ENCODE measurements around the gene HOXD12. TPM values are rescaled to one million over a fixed set of nuclear protein-coding genes. Genes with fewer than 3 reads are reported as not detected.

The HOXD12 gene
- total and polyA plus RNA-seq, 8 donors: not detected

GRCh38 chr2:176079285-176079830, 20.2 kb upstream of the HOXD12 start:
- intact Hi-C loops (cut with DNase I; ENCODE audit: low total_unique reads): no loop called here
- WGBS, 5 donors: 5 to 9% (median 7%) methylated on average over 30 of the region's 30 CpGs
- Histone ChIP-seq H3K4me3 (peak overlapping the region in 2 of 4 donors; percentile 33 to 34), H3K36me3 (no peaks in the 10 kb centered on the region), H3K27me3 (peaks cover 62 to 100% (median 99%) of the 10 kb centered on the region in 3 donors), H3K4me1 (peaks cover 0 to 45% (median 26%) of the 10 kb centered on the region in 4 donors), H3K9me3 (peaks cover 9 to 48% (median 30%) of the 10 kb centered on the region in 4 donors), H3K27ac (no peak overlapping the region)
- no peak for TF ChIP-seq EP300 (IDR thresholded peaks at IDR 0.05)
- TF ChIP-seq POLR2A (IDR thresholded peaks at IDR 0.05): no peak
- TF ChIP-seq, protein P1, sequence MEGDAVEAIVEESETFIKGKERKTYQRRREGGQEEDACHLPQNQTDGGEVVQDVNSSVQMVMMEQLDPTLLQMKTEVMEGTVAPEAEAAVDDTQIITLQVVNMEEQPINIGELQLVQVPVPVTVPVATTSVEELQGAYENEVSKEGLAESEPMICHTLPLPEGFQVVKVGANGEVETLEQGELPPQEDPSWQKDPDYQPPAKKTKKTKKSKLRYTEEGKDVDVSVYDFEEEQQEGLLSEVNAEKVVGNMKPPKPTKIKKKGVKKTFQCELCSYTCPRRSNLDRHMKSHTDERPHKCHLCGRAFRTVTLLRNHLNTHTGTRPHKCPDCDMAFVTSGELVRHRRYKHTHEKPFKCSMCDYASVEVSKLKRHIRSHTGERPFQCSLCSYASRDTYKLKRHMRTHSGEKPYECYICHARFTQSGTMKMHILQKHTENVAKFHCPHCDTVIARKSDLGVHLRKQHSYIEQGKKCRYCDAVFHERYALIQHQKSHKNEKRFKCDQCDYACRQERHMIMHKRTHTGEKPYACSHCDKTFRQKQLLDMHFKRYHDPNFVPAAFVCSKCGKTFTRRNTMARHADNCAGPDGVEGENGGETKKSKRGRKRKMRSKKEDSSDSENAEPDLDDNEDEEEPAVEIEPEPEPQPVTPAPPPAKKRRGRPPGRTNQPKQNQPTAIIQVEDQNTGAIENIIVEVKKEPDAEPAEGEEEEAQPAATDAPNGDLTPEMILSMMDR (IDR thresholded peaks at IDR 0.05): no peak
- TF ChIP-seq POLR2AphosphoS5 (IDR thresholded peaks at IDR 0.05): no peak
- no peak for DNase-seq

DNA sequence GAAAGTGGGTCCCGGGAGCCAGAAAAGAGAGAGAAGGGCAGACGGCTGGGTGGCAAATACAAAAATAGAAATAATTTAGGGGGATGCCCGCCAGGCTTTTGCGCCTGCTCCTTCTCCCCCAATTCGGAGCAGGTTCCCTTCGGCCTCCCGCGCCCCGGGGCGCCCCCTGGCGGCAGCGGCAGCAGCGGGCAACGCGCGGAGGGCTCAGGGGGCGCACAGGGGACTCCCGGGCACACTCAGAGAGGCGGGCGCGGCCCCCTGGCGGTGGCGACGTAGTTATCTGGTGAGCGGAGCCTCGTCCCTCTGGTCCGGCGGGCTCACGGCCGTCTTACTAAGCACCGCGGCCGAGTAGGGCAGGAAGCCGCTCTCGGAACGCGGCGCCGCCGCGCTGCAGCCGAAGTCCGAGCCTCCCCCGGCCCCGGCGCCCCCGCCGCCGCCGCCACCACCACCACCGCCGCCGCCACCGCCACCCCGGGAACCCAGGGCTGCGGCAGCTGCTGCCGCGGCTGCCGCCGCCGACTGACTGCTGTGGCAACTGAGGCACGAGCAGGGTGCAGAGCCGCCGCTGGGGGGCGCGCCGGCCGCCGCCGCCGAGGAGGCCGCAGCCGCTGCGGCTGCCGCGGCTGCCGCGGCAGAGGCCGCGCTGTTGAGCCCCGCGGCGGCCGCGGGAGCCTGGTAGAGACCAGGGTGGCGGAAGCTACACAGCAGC, 19.6 kb upstream of the HOXD12 start:
- Histone ChIP-seq H3K4me3 (peak overlapping the region; percentile 13 to 34 (median 26)), H3K27ac (no peak overlapping the region), H3K9me3 (peaks cover 9 to 55% (median 30%) of the 10 kb centered on the region in 4 donors), H3K27me3 (peaks cover 68 to 100% (median 99%) of the 10 kb centered on the region in 3 donors), H3K4me1 (peaks cover 0 to 51% (median 29%) of the 10 kb centered on the region in 4 donors), H3K36me3 (no peaks in the 10 kb centered on the region)
- 2 to 6% (median 5%) methylated on average over 35 to 77 of the region's 86 CpGs for WGBS, 5 donors
- TF ChIP-seq, protein P1 (IDR thresholded peaks at IDR 0.05): peak in 3 of 7 experiments; percentile 13 to 29 (median 27)
- no peak for TF ChIP-seq POLR2A (IDR thresholded peaks at IDR 0.05)
- intact Hi-C loops (cut with DNase I; ENCODE audit: low total_unique reads): no loop called here
- DNase-seq: peak in 1 of 2 donors; percentile 65

- TF ChIP-seq EP300 (IDR thresholded peaks at IDR 0.05) (no peak), POLR2AphosphoS5 (IDR thresholded peaks at IDR 0.05) (no peak), POLR2A (IDR thresholded peaks at IDR 0.05) (no peak)
- TF ChIP-seq, protein P1 (IDR thresholded peaks at IDR 0.05): no peak
- intact Hi-C loops (cut with DNase I; ENCODE audit: low total_unique reads): no loop called here
Observed at GRCh38 chr2:176080540-176081375, 18.8 kb upstream of the HOXD12 start.

DNA sequence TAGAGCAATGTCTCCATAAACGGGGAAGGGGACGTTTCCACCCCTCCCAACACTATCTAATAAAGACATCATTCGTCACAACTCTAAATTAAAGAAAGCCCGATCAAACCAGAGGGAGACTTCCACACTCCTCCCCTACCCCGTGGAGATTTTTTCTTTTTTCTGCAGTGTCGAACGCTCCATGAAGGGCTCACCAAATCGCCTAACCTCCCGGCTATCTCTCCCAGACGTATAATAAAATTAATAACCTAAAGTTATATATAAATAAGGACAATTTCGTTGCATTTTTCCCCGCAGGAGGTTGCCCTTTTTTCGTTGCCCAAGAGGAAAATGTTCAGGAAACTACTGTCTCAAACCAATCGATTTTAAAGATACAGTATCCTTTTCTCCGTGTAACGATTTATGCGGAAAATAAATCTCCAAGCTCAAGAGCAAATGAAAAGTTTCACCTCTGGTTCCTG, 18.2 kb upstream of the HOXD12 start:
- WGBS, 5 donors: 7 to 15% (median 12%) methylated on average over 17 of the region's 17 CpGs
- TF ChIP-seq POLR2A (IDR thresholded peaks at IDR 0.05): no peak
- no peak for TF ChIP-seq POLR2AphosphoS5 (IDR thresholded peaks at IDR 0.05)
- TF ChIP-seq EP300 (IDR thresholded peaks at IDR 0.05): no peak
- TF ChIP-seq, protein P1 (IDR thresholded peaks at IDR 0.05): no peak
- Histone ChIP-seq H3K4me1 (peaks cover 0 to 66% (median 40%) of the 10 kb centered on the region in 4 donors), H3K4me3 (no peak overlapping the region), H3K27ac (no peak overlapping the region), H3K27me3 (peaks cover 74 to 100% (median 99%) of the 10 kb centered on the region in 3 donors), H3K9me3 (peaks cover 9 to 57% (median 31%) of the 10 kb centered on the region in 4 donors), H3K36me3 (no peaks in the 10 kb centered on the region)
- intact Hi-C loops (cut with DNase I; ENCODE audit: low total_unique reads): no loop called here
- peak in 1 of 2 donors; percentile 22 for DNase-seq

More at GRCh38 chr2:176080540-176081375, 18.8 kb upstream of the HOXD12 start:
- H3K27ac ChIP-seq: no peak overlapping the region
- H3K4me1 ChIP-seq: peaks cover 0 to 59% (median 34%) of the 10 kb centered on the region in 4 donors
- H3K27me3 ChIP-seq: peaks cover 74 to 100% (median 99%) of the 10 kb centered on the region in 3 donors
- H3K36me3 ChIP-seq: no peaks in the 10 kb centered on the region
- DNase-seq: peak in 1 of 2 donors; percentile 63
- 5 to 13% (median 10%) methylated on average over 38 to 68 of the region's 68 CpGs for WGBS, 5 donors
- peaks cover 9 to 57% (median 31%) of the 10 kb centered on the region in 4 donors for H3K9me3 ChIP-seq
- peak overlapping the region in 3 of 4 donors; percentile 13 to 34 (median 23) for H3K4me3 ChIP-seq

Measured in stomach (tissue), 9 donors.